IMR-90 (cell line): Measurements from ENCODE around the gene ZCCHC17. TPM values are rescaled to one million over a fixed set of nuclear protein-coding genes. Genes with fewer than 3 reads are reported as not detected.

Experiments
- ATAC-seq: fragments of 200-7000 bp; cut with Tn5 transposase; 2 replicates; pipeline ENCODE4 v1.9.1; 2020; ENCODE audit warnings: low read depth, mild to moderate bottlenecking, moderate library complexity
- BruUV-seq: library from RNA; stranded (reverse); fragments of 400-500 nt; replicated peaks from 2 replicates; lab custom pipeline; 2021; lab: Mats Ljungman, UMichigan
- CTCF ChIA-PET: fragments of 300-600 bp; formaldehyde crosslinking; extraction: SDS; loops from one replicate; lab custom pipeline; 2021; ENCODE audit warnings: antibody characterized with exemption; lab: Yijun Ruan, JAX
- POLR2A ChIA-PET: fragments of 300-600 bp; sonication (Branson Sonifier 250); formaldehyde crosslinking; loops from one replicate; lab custom pipeline; 2022; ENCODE audit warnings: antibody characterized with exemption; ENCODE audit not compliant: unreplicated experiment; lab: Charles Lee
- DNase-seq: peaks from one replicate; pipeline ENCODE4 v3.0.0; 2013
- H2AFZ ChIP-seq: replicated peaks from 2 replicates; pipeline ENCODE3; 2013; ENCODE audit warnings: low read length, mild to moderate bottlenecking; ENCODE audit not compliant: poor library complexity
- H2AK5ac ChIP-seq: 2 replicates; pipeline ENCODE4 v1.6.1; 2013; ENCODE audit warnings: low read depth, low read length, inconsistent platforms
- H2AK9ac ChIP-seq: replicated peaks from 2 replicates; pipeline ENCODE3; 2013; ENCODE audit warnings: mild to moderate bottlenecking, low read depth, low read length, moderate library complexity; ENCODE audit not compliant: poor library complexity
- H2BK120ac ChIP-seq: 2 replicates; pipeline ENCODE4 v1.6.1; 2013; ENCODE audit warnings: low read depth, low read length, inconsistent platforms
- H2BK15ac ChIP-seq: 3 replicates; pipeline ENCODE4 v1.6.1; 2013; ENCODE audit warnings: low read depth, low read length, inconsistent platforms
- H2BK20ac ChIP-seq: 2 replicates; pipeline ENCODE4 v1.6.1; 2013; ENCODE audit warnings: low read depth, mild to moderate bottlenecking, inconsistent platforms, low read length, moderate library complexity
- H2BK5ac ChIP-seq: 2 replicates; pipeline ENCODE4 v1.6.1; 2013; ENCODE audit warnings: mild to moderate bottlenecking, low read depth, low read length, inconsistent platforms; ENCODE audit not compliant: poor library complexity, severe bottlenecking
- H3K14ac ChIP-seq: replicated peaks from 2 replicates; pipeline ENCODE4 v1.6.1; 2013; ENCODE audit warnings: low read depth, low read length, inconsistent platforms
- H3K18ac ChIP-seq: 2 replicates; pipeline ENCODE4 v1.6.1; 2013; ENCODE audit warnings: low read depth, low read length, control low read depth
- H3K23ac ChIP-seq: 2 replicates; pipeline ENCODE4 v1.6.1; 2013; ENCODE audit warnings: low read depth, low read length, inconsistent platforms
- H3K27ac ChIP-seq: 2 replicates; pipeline ENCODE4 v1.5.1; 2013; ENCODE audit warnings: mild to moderate bottlenecking, control low read depth, low read length; ENCODE audit not compliant: insufficient read depth
- H3K27me3 ChIP-seq: 2 replicates; pipeline ENCODE4 v1.6.1; 2013; ENCODE audit warnings: low read length; ENCODE audit not compliant: control insufficient read depth, insufficient read depth
- H3K36me3 ChIP-seq: 2 replicates; pipeline ENCODE4 v1.6.1; 2013; ENCODE audit warnings: low read length, mixed read lengths; ENCODE audit not compliant: control insufficient read depth, insufficient read depth
- H3K4ac ChIP-seq: 2 replicates; pipeline ENCODE4 v1.6.1; 2013; ENCODE audit warnings: low read depth, low read length, inconsistent platforms
- H3K4me1 ChIP-seq: 2 replicates; pipeline ENCODE4 v1.6.1; 2013; ENCODE audit warnings: low read length, mixed read lengths; ENCODE audit not compliant: control insufficient read depth, insufficient read depth
- H3K4me2 ChIP-seq: 2 replicates; pipeline ENCODE4 v1.6.1; 2013; ENCODE audit warnings: low read depth, mild to moderate bottlenecking, control low read depth, low read length, moderate library complexity
- H3K4me3 ChIP-seq: 2 replicates; pipeline ENCODE4 v1.5.1; 2013; ENCODE audit warnings: low read depth, mild to moderate bottlenecking, control low read depth, low read length, moderate library complexity; ENCODE audit not compliant: insufficient read depth
- H3K56ac ChIP-seq: 2 replicates; pipeline ENCODE4 v1.6.1; 2013; ENCODE audit warnings: low read length, inconsistent platforms; ENCODE audit not compliant: insufficient read depth; ENCODE audit errors: extremely low read depth
- H3K79me1 ChIP-seq, 2 experiments: 2 replicates each; pipeline ENCODE4 v1.6.1; 2013; ENCODE audit warnings: low read length in 2 of 2, inconsistent platforms in 1 of 2, low read depth in 1 of 2
- H3K9ac ChIP-seq: 2 replicates; pipeline ENCODE4 v1.6.1; 2013; ENCODE audit warnings: low read depth, low read length, control low read depth
- H3K9me1 ChIP-seq: 2 replicates; pipeline ENCODE4 v1.6.1; 2013; ENCODE audit warnings: low read length, inconsistent platforms; ENCODE audit not compliant: insufficient read depth
- H3K9me3 ChIP-seq: 2 replicates; pipeline ENCODE4 v1.6.1; 2013; ENCODE audit warnings: low read length; ENCODE audit not compliant: control insufficient read depth, insufficient read depth
- H4K20me1 ChIP-seq: 2 replicates; pipeline ENCODE4 v1.6.1; 2013; ENCODE audit warnings: low read length, inconsistent platforms; ENCODE audit not compliant: insufficient read depth
- H4K5ac ChIP-seq: 2 replicates; pipeline ENCODE4 v1.6.1; 2013; ENCODE audit warnings: mild to moderate bottlenecking, low read depth, low read length, control low read depth
- H4K8ac ChIP-seq, 2 experiments: 2 replicates each; pipeline ENCODE4 v1.6.1; 2013; ENCODE audit warnings: low read depth in 2 of 2, low read length in 2 of 2, control low read depth in 1 of 2, inconsistent platforms in 1 of 2
- H4K91ac ChIP-seq: 2 replicates; pipeline ENCODE4 v1.6.1; 2013; ENCODE audit warnings: low read depth, low read length, inconsistent platforms; ENCODE audit not compliant: insufficient read depth
- BHLHE40 ChIP-seq: fragments of 150-350 bp; IDR thresholded peaks from 2 replicates; pipeline ENCODE4 v1.6.1; 2016; ENCODE audit warnings: mild to moderate bottlenecking, low read depth, low read length
- CHD1 ChIP-seq: IDR thresholded peaks from 2 replicates; pipeline ENCODE4 v1.6.1; 2012; ENCODE audit warnings: low read depth, low read length, improper control_type of control experiment
- CTCF ChIP-seq: conservative IDR thresholded peaks from 2 replicates; pipeline ENCODE4 v1.5.1; 2012; ENCODE audit warnings: mild to moderate bottlenecking, low read depth, low read length, improper control_type of control experiment
- FOS ChIP-seq: fragments of 150-350 bp; IDR thresholded peaks from 2 replicates; pipeline ENCODE4 v1.6.1; 2016; ENCODE audit warnings: low read depth, low read length
- MAZ ChIP-seq: IDR thresholded peaks from 2 replicates; pipeline ENCODE4 v1.6.1; 2012; ENCODE audit warnings: low read depth, mild to moderate bottlenecking, low read length, improper control_type of control experiment, moderate library complexity, borderline replicate concordance
- MXI1 ChIP-seq: IDR thresholded peaks from 2 replicates; pipeline ENCODE4 v1.6.1; 2012; ENCODE audit warnings: low read depth, mild to moderate bottlenecking, low read length, moderate library complexity, borderline replicate concordance
- NFE2L2 ChIP-seq: fragments of 150-350 bp; IDR thresholded peaks from 2 replicates; pipeline ENCODE4 v1.6.1; 2016; ENCODE audit warnings: low read depth, mild to moderate bottlenecking, low read length
- RAD21 ChIP-seq: IDR thresholded peaks from 2 replicates; pipeline ENCODE4 v1.6.1; 2012; ENCODE audit warnings: low read length, improper control_type of control experiment
- WGBS, 2 experiments: methylation state at CpG; one replicate each; pipeline versions ENCODE4 v1.1.5 to v1.1.7; 2013; ENCODE audit warnings: missing lambda C conversion rate in 2 of 2; ENCODE audit not compliant: insufficient read length in 1 of 2; ENCODE audit errors: extremely low coverage in 2 of 2; 5-methylcytosine and 5-hydroxymethylcytosine counted together
- dilution Hi-C: fragments of 300-500 bp; cut with HindIII; formaldehyde crosslinking; loops from one replicate; pipeline ENCODE4 v1.14.3; 2018; ENCODE audit warnings: low sequenced_read_pairs; ENCODE audit not compliant: unreplicated experiment
- in situ Hi-C: fragments of 300-500 bp; cut with MboI; formaldehyde crosslinking; loops from 3 replicates; pipeline ENCODE4 v1.14.3; 2019; ENCODE audit warnings: low sequenced_read_pairs, inconsistent platforms, mixed read lengths
- intact Hi-C: fragments of 100-400 bp; cut with micrococcal nuclease; formaldehyde crosslinking; loops from 2 replicates; pipeline ENCODE4 v1.10.0; 2022
- polyA plus RNA-seq, 3 experiments: library from polyadenylated mRNA; depleted of rRNA; stranded (reverse); fragments of >200 nt; gene quantifications; 2 replicates each; pipeline ENCODE4 v1.2.3, GENCODE V29; 2012; ENCODE audit warnings: low replicate concordance in 1 of 3
- total RNA-seq: library from RNA; depleted of rRNA; stranded (reverse); fragments of >200 nt; gene quantifications from 2 replicates; pipeline ENCODE4 v1.2.3, GENCODE V29; 2012
- TF ChIP-seq, protein P1 (sequence below): fragments of 150-350 bp; IDR thresholded peaks from 2 replicates; pipeline ENCODE4 v1.6.1; 2016; ENCODE audit warnings: low read depth, mild to moderate bottlenecking, low read length, moderate library complexity, borderline replicate concordance

The ZCCHC17 gene
- total and polyA plus RNA-seq, 2 of the 4 experiments (the other 2 are of a cell fraction): 48.4 to 48.9 TPM

DNA sequence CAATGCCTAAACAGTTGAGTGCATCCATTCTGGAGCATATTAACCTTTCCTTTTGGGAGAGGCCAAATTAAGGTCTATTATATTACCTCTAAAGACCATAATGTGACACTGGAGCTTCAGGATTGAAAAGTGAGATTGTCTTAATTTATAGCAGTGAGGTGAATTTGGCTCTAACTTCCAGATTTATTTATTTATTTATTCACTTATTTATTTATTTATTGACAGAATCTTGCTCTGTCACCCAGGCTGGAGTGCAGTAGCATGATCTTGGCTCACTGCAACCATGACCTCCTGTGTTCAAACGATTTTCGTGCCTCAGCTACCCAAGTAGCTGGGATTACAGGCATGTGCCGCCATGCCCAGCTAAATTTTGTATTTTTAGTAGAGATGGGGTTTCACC, 19.1 kb downstream of the ZCCHC17 start:
- H3K36me3 ChIP-seq: peaks cover 25% of the 10 kb centered on the region
- intact Hi-C loops (no loop called here), dilution Hi-C loops (no loop called here), in situ Hi-C loops (no loop called here)
- no peak for TF ChIP-seq MXI1
- no peak for TF ChIP-seq CHD1
- no peak for TF ChIP-seq BHLHE40
- no peak for TF ChIP-seq CTCF
- TF ChIP-seq FOS: no peak
- no peak for TF ChIP-seq RAD21
- TF ChIP-seq, protein P1, sequence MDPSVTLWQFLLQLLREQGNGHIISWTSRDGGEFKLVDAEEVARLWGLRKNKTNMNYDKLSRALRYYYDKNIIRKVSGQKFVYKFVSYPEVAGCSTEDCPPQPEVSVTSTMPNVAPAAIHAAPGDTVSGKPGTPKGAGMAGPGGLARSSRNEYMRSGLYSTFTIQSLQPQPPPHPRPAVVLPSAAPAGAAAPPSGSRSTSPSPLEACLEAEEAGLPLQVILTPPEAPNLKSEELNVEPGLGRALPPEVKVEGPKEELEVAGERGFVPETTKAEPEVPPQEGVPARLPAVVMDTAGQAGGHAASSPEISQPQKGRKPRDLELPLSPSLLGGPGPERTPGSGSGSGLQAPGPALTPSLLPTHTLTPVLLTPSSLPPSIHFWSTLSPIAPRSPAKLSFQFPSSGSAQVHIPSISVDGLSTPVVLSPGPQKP: no peak
- no peak for TF ChIP-seq MAZ
- no peak for TF ChIP-seq NFE2L2
- ChIA-PET POLR2A (no interaction called here), CTCF (no interaction called here)
- no peak overlapping the region for H3K23ac ChIP-seq
- no peak overlapping the region for H4K5ac ChIP-seq
- no peaks in the 10 kb centered on the region for H3K27me3 ChIP-seq
- H2BK5ac ChIP-seq: no peak overlapping the region
- 80% methylated on average over 2 of the region's 3 CpGs; no CpG with 5 or more reads in 1 of the 2 experiments for WGBS, 2 experiments
- no TSS peak for BruUV-seq
- no peak overlapping the region for H4K8ac ChIP-seq
- H3K79me1 ChIP-seq: peaks cover 6 to 11% of the 10 kb centered on the region in 2 experiments; a peak in 3 of 4 replicates
- H3K4me1 ChIP-seq: no peaks in the 10 kb centered on the region
- DNase-seq (no peak), ATAC-seq (no peak)
- H3K4me3 ChIP-seq: no peak overlapping the region
- H2BK120ac ChIP-seq: no peak overlapping the region
- H3K9me3 ChIP-seq: no peaks in the 10 kb centered on the region
- H4K91ac ChIP-seq: no peak overlapping the region
- H3K18ac ChIP-seq: no peak overlapping the region
- H3K56ac ChIP-seq: no peak overlapping the region
- H3K4me2 ChIP-seq: no peak overlapping the region
- no peak overlapping the region for H2AFZ ChIP-seq
- no peak overlapping the region for H2BK15ac ChIP-seq
- H2BK20ac ChIP-seq: no peak overlapping the region
- H3K27ac ChIP-seq: no peak overlapping the region
- no peak overlapping the region for H3K14ac ChIP-seq
- H3K9me1 ChIP-seq: no peaks in the 10 kb centered on the region; the same call in 1 of the 2 replicates
- no peak overlapping the region for H3K9ac ChIP-seq
- H2AK9ac ChIP-seq: no peak overlapping the region
- no peak overlapping the region for H3K4ac ChIP-seq
- no peak overlapping the region for H2AK5ac ChIP-seq
- H4K20me1 ChIP-seq: no peaks in the 10 kb centered on the region
